ENCODE results near the gene IMMP2L.

Gene IMMP2L

GRCh38 chr7:111196655-111197054 lies 365.6 kb downstream of the IMMP2L start:
- DNase-seq: no peak

GRCh38 chr7:111192614-111193413 lies 369.5 kb downstream of the IMMP2L start:
- no peak for DNase-seq

DNA sequence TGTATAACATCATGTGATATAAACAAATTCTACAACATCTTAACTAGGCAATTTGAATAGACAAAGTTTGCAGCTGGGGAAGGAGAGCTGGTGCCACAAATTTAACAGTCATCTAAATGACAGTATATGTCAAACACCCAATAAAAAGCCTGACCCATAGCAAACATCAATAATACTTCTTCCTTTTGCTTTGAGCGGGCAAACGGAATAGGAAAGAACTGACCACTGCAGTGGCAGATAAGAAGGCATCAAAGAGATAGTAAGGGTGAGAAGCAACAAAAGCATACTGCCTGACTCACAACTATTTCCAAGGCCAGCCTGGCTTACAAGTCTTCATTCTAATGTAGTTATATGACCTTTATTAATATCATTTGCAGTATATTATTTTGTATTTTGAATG lies 371.5 kb downstream of the IMMP2L start:
- DNase-seq: no peak

- peak in 1 of 2 experiments; percentile 37 for DNase-seq
Measured at GRCh38 chr7:111184987-111185386, 377.3 kb downstream of the IMMP2L start.

DNA sequence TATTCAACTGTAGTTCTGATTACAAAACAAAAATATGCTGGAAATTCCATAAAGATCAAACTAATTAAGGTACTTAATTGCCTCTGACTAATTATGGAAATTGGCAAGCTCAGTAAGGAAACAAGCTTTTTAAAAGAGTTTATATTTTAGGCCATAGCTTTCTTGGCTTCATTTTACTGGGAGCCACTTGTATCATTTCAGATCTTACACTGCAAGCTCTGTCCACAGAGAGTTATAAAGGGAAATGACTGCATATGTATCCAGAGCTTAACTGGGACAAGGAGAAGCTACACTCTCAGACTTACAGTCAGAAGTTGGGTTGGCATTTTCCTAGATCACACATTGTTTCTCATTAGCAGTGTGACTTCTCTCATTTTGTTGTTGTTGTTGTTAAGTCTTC lies 379.0 kb downstream of the IMMP2L start:
- DNase-seq: no peak

- no peak for DNase-seq
Measured at GRCh38 chr7:111180338-111180737, 382.0 kb downstream of the IMMP2L start.

- DNase-seq: no peak
Measured at GRCh38 chr7:111175908-111176441, 386.3 kb downstream of the IMMP2L start.

GRCh38 chr7:111174510-111174909 lies 387.8 kb downstream of the IMMP2L start:
- DNase-seq: no peak

- DNase-seq: no peak
Measured at GRCh38 chr7:111173990-111174389, 388.3 kb downstream of the IMMP2L start.

DNA sequence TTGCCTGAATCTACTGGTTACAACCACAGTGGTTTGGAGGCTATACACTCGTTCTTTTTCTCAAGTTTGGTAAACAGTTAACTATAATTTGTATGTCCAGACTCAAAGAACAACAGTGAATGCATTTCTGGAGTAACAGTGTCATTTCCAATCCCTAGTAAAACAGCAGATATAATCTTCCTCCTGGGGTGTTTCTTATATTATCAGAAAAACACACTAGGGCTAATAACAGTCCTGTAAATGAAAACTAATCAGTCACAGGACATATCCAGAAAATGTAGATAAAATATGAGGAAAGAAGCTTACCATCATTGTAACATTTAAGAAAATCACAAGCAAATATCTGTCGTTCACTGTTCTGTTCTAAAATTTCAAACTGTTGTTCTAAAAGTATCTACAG lies 388.8 kb downstream of the IMMP2L start:
- no peak for DNase-seq

GRCh38 chr7:111172564-111173257 lies 389.6 kb downstream of the IMMP2L start:
- DNase-seq: no peak

- DNase-seq: peak; percentile 58 to 74
Measured at GRCh38 chr7:111168182-111168581, 394.1 kb downstream of the IMMP2L start.

- peak; percentile 20 to 34 for DNase-seq
Measured at GRCh38 chr7:111164442-111164841, 397.9 kb downstream of the IMMP2L start.

- DNase-seq: no peak
Measured at GRCh38 chr7:111162692-111163091, 399.6 kb downstream of the IMMP2L start.

- DNase-seq: no peak
Measured at GRCh38 chr7:111160297-111160696, 402.0 kb downstream of the IMMP2L start.

DNA sequence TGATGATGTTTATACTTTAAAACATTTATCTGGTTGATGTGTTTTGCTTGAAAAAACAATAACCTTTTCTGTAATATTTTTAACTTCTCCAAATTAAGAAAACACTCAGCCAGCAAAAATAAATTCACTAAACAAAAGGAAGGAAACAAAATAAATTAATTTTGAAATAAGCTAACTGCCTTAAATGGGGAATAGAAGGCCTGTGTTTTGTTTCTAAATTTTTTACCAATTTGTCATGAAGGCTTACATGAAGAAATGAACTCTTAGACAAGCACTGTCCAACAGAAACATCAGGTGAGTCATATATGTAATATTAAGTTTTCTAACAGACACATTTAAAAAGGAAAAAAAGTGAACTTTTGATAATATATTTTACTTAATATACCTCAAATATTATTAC lies 402.9 kb downstream of the IMMP2L start:
- DNase-seq: no peak

GRCh38 chr7:111150709-111151108 lies 411.6 kb downstream of the IMMP2L start:
- DNase-seq: no peak

GRCh38 chr7:111147708-111148533 lies 414.4 kb downstream of the IMMP2L start:
- no peak for DNase-seq

GRCh38 chr7:111146136-111146535 lies 416.2 kb downstream of the IMMP2L start:
- no peak for DNase-seq

GRCh38 chr7:111145472-111145871 lies 416.8 kb downstream of the IMMP2L start:
- no peak for DNase-seq

GRCh38 chr7:111140091-111140865 lies 422.0 kb downstream of the IMMP2L start:
- peak in 1 of 2 experiments; percentile 9 for DNase-seq

DNA sequence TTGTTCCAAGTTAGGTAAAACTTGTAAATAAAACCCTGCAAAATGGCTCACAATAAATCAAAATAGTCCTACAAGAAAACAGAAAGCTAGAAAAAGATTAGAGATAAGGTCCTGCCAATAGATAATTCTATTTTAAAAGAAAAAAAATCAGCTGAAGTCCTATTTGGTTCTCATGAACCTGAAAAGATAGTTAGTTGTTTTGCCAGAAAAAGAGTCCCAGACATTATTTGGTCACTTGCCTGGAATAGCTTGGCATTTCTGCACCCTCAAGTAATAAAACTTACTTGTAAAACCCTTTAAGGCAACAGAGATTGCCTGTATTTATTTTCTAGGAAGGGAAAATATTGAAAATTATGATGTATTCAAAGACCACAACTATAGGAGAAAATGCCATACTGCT lies 423.7 kb downstream of the IMMP2L start:
- no peak for DNase-seq
